HEK293 (cell line): ENCODE results near the gene PLA2G1B.

Experiments
- CTCF ChIA-PET: fragments of 350-600 bp; formaldehyde crosslinking; extraction: SDS; loops from one replicate; lab custom pipeline; 2021; ENCODE audit warnings: antibody characterized with exemption; lab: Yijun Ruan, JAX
- POLR2A ChIA-PET: fragments of 300-600 bp; formaldehyde crosslinking; extraction: SDS; loops from one replicate; lab custom pipeline; 2020; ENCODE audit warnings: antibody characterized with exemption, inconsistent platforms; lab: Yijun Ruan, JAX
- H3K27ac ChIP-seq: fragments of 200-500 bp; sonication (Bioruptor generic); 2 replicates; pipeline ENCODE4 v1.5.1; 2014; ENCODE audit warnings: low read depth, low read length, control low read depth, inconsistent platforms; ENCODE audit errors: extremely low read depth
- H3K36me3 ChIP-seq, 2 experiments: fragments of 200-500 bp in 1 of 2; sonication (Bioruptor generic) in 1 of 2; 1 replicate in 1 of 2; 2 replicates in 1 of 2; pipeline ENCODE4 v1.5.1; 2014 to 2017; ENCODE audit warnings: inconsistent platforms in 2 of 2, low read length in 2 of 2; ENCODE audit not compliant: control insufficient read depth in 2 of 2, insufficient read depth in 1 of 2
- H3K4me1 ChIP-seq: fragments of 200-500 bp; sonication (Bioruptor generic); 2 replicates; pipeline ENCODE4 v1.5.1; 2014; ENCODE audit warnings: mild to moderate bottlenecking, low read length, inconsistent platforms; ENCODE audit not compliant: control insufficient read depth, insufficient read depth
- H3K4me3 ChIP-seq: 2 replicates; pipeline ENCODE4 v1.5.1; 2011; ENCODE audit warnings: low read depth, mild to moderate bottlenecking, control low read depth, low read length, moderate library complexity
- H3K9me3 ChIP-seq: fragments of 200-500 bp; sonication (Bioruptor generic); 2 replicates; pipeline ENCODE4 v1.5.1; 2014; ENCODE audit warnings: low read depth, low read length, inconsistent platforms; ENCODE audit not compliant: control insufficient read depth, insufficient read depth
- AEBP2 ChIP-seq: fragments of 450-650 bp; formaldehyde crosslinking; IDR thresholded peaks from 2 replicates; pipeline ENCODE4 v1.5.1; 2016; ENCODE audit warnings: missing biosample characterization, missing genetic modification characterization, borderline replicate concordance
- KLF16 ChIP-seq: fragments of 450-650 bp; formaldehyde crosslinking; IDR thresholded peaks from 2 replicates; pipeline ENCODE4 v1.5.1; 2017; ENCODE audit warnings: missing biosample characterization, missing genetic modification characterization
- KLF8 ChIP-seq: fragments of 450-650 bp; formaldehyde crosslinking; IDR thresholded peaks from 2 replicates; pipeline ENCODE4 v1.5.1; 2016; ENCODE audit warnings: missing biosample characterization, missing genetic modification characterization
- MZF1 ChIP-seq: fragments of 450-650 bp; formaldehyde crosslinking; IDR thresholded peaks from 2 replicates; pipeline ENCODE4 v1.5.1; 2017; ENCODE audit warnings: missing biosample characterization, missing genetic modification characterization, borderline replicate concordance
- OVOL3 ChIP-seq: fragments of 450-650 bp; formaldehyde crosslinking; IDR thresholded peaks from 2 replicates; pipeline ENCODE4 v1.5.1; 2016; ENCODE audit warnings: missing biosample characterization, missing genetic modification characterization
- PATZ1 ChIP-seq: fragments of 450-650 bp; formaldehyde crosslinking; IDR thresholded peaks from 2 replicates; pipeline ENCODE4 v1.5.1; 2016; ENCODE audit warnings: missing biosample characterization, missing genetic modification characterization
- SP7 ChIP-seq: fragments of 450-650 bp; formaldehyde crosslinking; IDR thresholded peaks from 2 replicates; pipeline ENCODE4 v1.5.1; 2016; ENCODE audit warnings: missing biosample characterization, missing genetic modification characterization
- TSHZ1 ChIP-seq: fragments of 450-650 bp; formaldehyde crosslinking; IDR thresholded peaks from 2 replicates; pipeline ENCODE4 v1.5.1; 2016; ENCODE audit warnings: missing biosample characterization, missing genetic modification characterization, borderline replicate concordance
- WT1 ChIP-seq: fragments of 450-650 bp; formaldehyde crosslinking; IDR thresholded peaks from 2 replicates; pipeline ENCODE4 v1.5.1; 2016; ENCODE audit warnings: missing biosample characterization, missing genetic modification characterization
- ZNF10 ChIP-seq: fragments of 450-650 bp; formaldehyde crosslinking; IDR thresholded peaks from 2 replicates; pipeline ENCODE4 v1.5.1; 2017; ENCODE audit warnings: missing biosample characterization, missing genetic modification characterization
- ZNF121 ChIP-seq: fragments of 450-650 bp; formaldehyde crosslinking; IDR thresholded peaks from 2 replicates; pipeline ENCODE4 v1.5.1; 2016; ENCODE audit warnings: missing biosample characterization, missing genetic modification characterization
- ZNF133 ChIP-seq: fragments of 450-650 bp; formaldehyde crosslinking; IDR thresholded peaks from 2 replicates; pipeline ENCODE4 v1.5.1; 2016; ENCODE audit warnings: missing biosample characterization, missing genetic modification characterization
- ZNF19 ChIP-seq: fragments of 450-650 bp; formaldehyde crosslinking; IDR thresholded peaks from 2 replicates; pipeline ENCODE4; 2016; ENCODE audit warnings: missing biosample characterization, missing genetic modification characterization, low read depth
- ZNF211 ChIP-seq: fragments of 450-650 bp; formaldehyde crosslinking; IDR thresholded peaks from 2 replicates; pipeline ENCODE4 v1.5.1; 2016; ENCODE audit warnings: low read depth, missing biosample characterization, missing genetic modification characterization
- ZNF354C ChIP-seq: fragments of 450-650 bp; formaldehyde crosslinking; IDR thresholded peaks from 2 replicates; pipeline ENCODE4 v1.5.1; 2016; ENCODE audit warnings: missing biosample characterization, missing genetic modification characterization, low read depth, borderline replicate concordance
- ZNF555 ChIP-seq: fragments of 450-650 bp; formaldehyde crosslinking; conservative IDR thresholded peaks from 2 replicates; pipeline ENCODE4 v1.5.1; 2017; ENCODE audit warnings: missing biosample characterization, mild to moderate bottlenecking, missing genetic modification characterization, inconsistent platforms
- ZNF623 ChIP-seq: fragments of 450-650 bp; formaldehyde crosslinking; IDR thresholded peaks from 2 replicates; pipeline ENCODE4 v1.5.1; 2016; ENCODE audit warnings: missing biosample characterization, missing genetic modification characterization
- ZNF629 ChIP-seq: fragments of 450-650 bp; formaldehyde crosslinking; IDR thresholded peaks from 2 replicates; pipeline ENCODE4 v1.5.1; 2017; ENCODE audit warnings: missing biosample characterization, missing genetic modification characterization
- ZNF776 ChIP-seq: fragments of 450-650 bp; formaldehyde crosslinking; IDR thresholded peaks from 2 replicates; pipeline ENCODE4 v1.5.0; 2017; ENCODE audit warnings: missing biosample characterization, missing genetic modification characterization, borderline replicate concordance
- ZNF777 ChIP-seq: fragments of 450-650 bp; formaldehyde crosslinking; IDR thresholded peaks from 2 replicates; pipeline ENCODE4 v1.5.1; 2017; ENCODE audit warnings: missing biosample characterization, missing genetic modification characterization, borderline replicate concordance

PLA2G1B gene

GRCh38 chr12:120356567-120357030 lies 29.0 kb upstream of the PLA2G1B start (continued):
- TF ChIP-seq WT1 (tag by site-specific recombination) (peak; percentile 79), KLF8 (tag by site-specific recombination) (peak; percentile 54), ZNF211 (tag by site-specific recombination) (no peak), PATZ1 (tag by site-specific recombination) (peak; percentile 80), ZNF10 (tag by site-specific recombination) (peak; percentile 24; the same call in 1 of the 2 replicates), SP7 (tag by site-specific recombination) (peak; percentile 80; the same call in 1 of the 2 replicates), ZNF629 (peak; percentile 57; the same call in 1 of the 2 replicates), MZF1 (no peak), ZNF555 (tag by site-specific recombination) (no peak), TSHZ1 (tag by site-specific recombination) (no peak), ZNF133 (tag by site-specific recombination) (no peak), ZNF19 (tag by site-specific recombination) (no peak), AEBP2 (no peak), KLF16 (peak; percentile 47; the same call in 1 of the 2 replicates), OVOL3 (tag by site-specific recombination) (no peak), ZNF777 (tag by site-specific recombination) (no peak), ZNF354C (tag by site-specific recombination) (no peak)

- Histone ChIP-seq H3K4me1 (no peaks in the 10 kb centered on the region), H3K27ac (no peak overlapping the region), H3K4me3 (no peak overlapping the region), H3K9me3 (no peaks in the 10 kb centered on the region), H3K36me3 (peaks cover 42 to 85% of the 10 kb centered on the region in 2 experiments)
- TF ChIP-seq ZNF121 (tag by site-specific recombination) (peak; percentile 98), ZNF623 (tag by site-specific recombination) (peak; percentile 98), ZNF776 (tag by site-specific recombination) (no peak)
- ChIA-PET CTCF (interaction anchor here (0.7 to 4.9 kb wide), 6 partner anchors 13 to 618 kb away, joined by 3 to 66 read pairs (median 4); no protein-coding TSS in a partner anchor), POLR2A (interaction anchor here (0.5 to 0.6 kb wide), 3 partner anchors 34 to 306 kb away, joined by 3 to 7 read pairs (median 3); no protein-coding TSS in a partner anchor)
These were observed 26.2 kb upstream of the PLA2G1B start for GRCh38 chr12:120353556-120354317.
